ENCODE measurements around the gene PTGER3. TPM values are rescaled to one million over a fixed set of nuclear protein-coding genes. Genes with fewer than 3 reads are reported as not detected.
"Not testable (repeated sequence)": the region's sequence is repeated elsewhere in the genome, so short reads cannot be mapped to it uniquely, and the experiment has no call there.

PTGER3 gene
- total RNA-seq, 1 donor: 1.5 TPM

- no peak for DNase-seq (ENCODE audit: low read depth)
- H3K4me3 ChIP-seq (ENCODE audit: low read depth, low read length): no peak overlapping the region
- no peak for TF ChIP-seq CTCF (IDR thresholded peaks at IDR 0.05; ENCODE audit: insufficient read depth, low read length)
Observed at GRCh38 chr1:70997793-70998192, 49.8 kb downstream of the PTGER3 start.

GRCh38 chr1:70994753-70995268 lies 52.8 kb downstream of the PTGER3 start:
- no peak for TF ChIP-seq CTCF (IDR thresholded peaks at IDR 0.05; ENCODE audit: insufficient read depth, low read length)
- H3K4me3 ChIP-seq (ENCODE audit: low read depth, low read length): no peak overlapping the region
- DNase-seq (ENCODE audit: low read depth): no peak

- no peak for DNase-seq (ENCODE audit: low read depth)
- H3K4me3 ChIP-seq (ENCODE audit: low read depth, low read length): no peak overlapping the region
- TF ChIP-seq CTCF (IDR thresholded peaks at IDR 0.05; ENCODE audit: insufficient read depth, low read length): no peak
Observed at GRCh38 chr1:70993798-70994197, 53.8 kb downstream of the PTGER3 start.

- TF ChIP-seq CTCF (IDR thresholded peaks at IDR 0.05; ENCODE audit: insufficient read depth, low read length): no peak
- H3K4me3 ChIP-seq (ENCODE audit: low read depth, low read length): no peak overlapping the region
- no peak for DNase-seq (ENCODE audit: low read depth)
Observed at GRCh38 chr1:70992521-70992920, 55.1 kb downstream of the PTGER3 start.

GRCh38 chr1:70990469-70991253 lies 57.0 kb downstream of the PTGER3 start:
- no peak for DNase-seq (ENCODE audit: low read depth)
- no peak for TF ChIP-seq CTCF (IDR thresholded peaks at IDR 0.05; ENCODE audit: insufficient read depth, low read length)
- no peak overlapping the region for H3K4me3 ChIP-seq (ENCODE audit: low read depth, low read length)

- DNase-seq (ENCODE audit: low read depth): no peak
- no peak for TF ChIP-seq CTCF (IDR thresholded peaks at IDR 0.05; ENCODE audit: insufficient read depth, low read length)
- H3K4me3 ChIP-seq (ENCODE audit: low read depth, low read length): no peak overlapping the region
Observed at GRCh38 chr1:70987497-70987896, 60.1 kb downstream of the PTGER3 start.

GRCh38 chr1:70985776-70986225 lies 61.8 kb downstream of the PTGER3 start:
- H3K4me3 ChIP-seq (ENCODE audit: low read depth, low read length); DNase-seq (ENCODE audit: low read depth): not testable (repeated sequence)

- DNase-seq (ENCODE audit: low read depth); H3K4me3 ChIP-seq (ENCODE audit: low read depth, low read length): not testable (repeated sequence)
Observed at GRCh38 chr1:70985278-70985677, 62.3 kb downstream of the PTGER3 start.

Measured in fibroblast of the aortic adventitia (primary cell).